GM13976 (cell line): ENCODE measurements around the gene CWC27.

Experiments
- DNase-seq: peaks from one replicate; pipeline ENCODE4 v3.0.0; 2012; ENCODE audit warnings: low spot score
- in situ Hi-C: fragments of 300-500 bp; cut with MboI; formaldehyde crosslinking; loops from one replicate; pipeline ENCODE4 v1.12.0; 2022; ENCODE audit warnings: low sequenced_read_pairs, mixed read lengths, inconsistent platforms; ENCODE audit not compliant: unreplicated experiment
- TF ChIP-seq, protein P1 (sequence below): IDR thresholded peaks from 2 replicates; pipeline ENCODE4 v1.5.1; 2012; ENCODE audit warnings: borderline replicate concordance, mild to moderate bottlenecking; ENCODE audit not compliant: insufficient read depth; ENCODE audit errors: extremely low read depth, missing control alignments, control extremely low read depth

The CWC27 gene, protein sequence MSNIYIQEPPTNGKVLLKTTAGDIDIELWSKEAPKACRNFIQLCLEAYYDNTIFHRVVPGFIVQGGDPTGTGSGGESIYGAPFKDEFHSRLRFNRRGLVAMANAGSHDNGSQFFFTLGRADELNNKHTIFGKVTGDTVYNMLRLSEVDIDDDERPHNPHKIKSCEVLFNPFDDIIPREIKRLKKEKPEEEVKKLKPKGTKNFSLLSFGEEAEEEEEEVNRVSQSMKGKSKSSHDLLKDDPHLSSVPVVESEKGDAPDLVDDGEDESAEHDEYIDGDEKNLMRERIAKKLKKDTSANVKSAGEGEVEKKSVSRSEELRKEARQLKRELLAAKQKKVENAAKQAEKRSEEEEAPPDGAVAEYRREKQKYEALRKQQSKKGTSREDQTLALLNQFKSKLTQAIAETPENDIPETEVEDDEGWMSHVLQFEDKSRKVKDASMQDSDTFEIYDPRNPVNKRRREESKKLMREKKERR

GRCh38 chr5:64768358-64769312 lies at the start of gene CWC27, which contains the start of gene SREK1IP1:
TSS of gene CWC27 (plus strand) at chr5:64768930. CDS start at chr5:64769147, 217 bp downstream.
TSS of gene SREK1IP1 (minus strand) at chr5:64768691. CDS start at chr5:64768517, 174 bp downstream.
- in situ Hi-C loops: no loop called here
- TF ChIP-seq, protein P1, sequence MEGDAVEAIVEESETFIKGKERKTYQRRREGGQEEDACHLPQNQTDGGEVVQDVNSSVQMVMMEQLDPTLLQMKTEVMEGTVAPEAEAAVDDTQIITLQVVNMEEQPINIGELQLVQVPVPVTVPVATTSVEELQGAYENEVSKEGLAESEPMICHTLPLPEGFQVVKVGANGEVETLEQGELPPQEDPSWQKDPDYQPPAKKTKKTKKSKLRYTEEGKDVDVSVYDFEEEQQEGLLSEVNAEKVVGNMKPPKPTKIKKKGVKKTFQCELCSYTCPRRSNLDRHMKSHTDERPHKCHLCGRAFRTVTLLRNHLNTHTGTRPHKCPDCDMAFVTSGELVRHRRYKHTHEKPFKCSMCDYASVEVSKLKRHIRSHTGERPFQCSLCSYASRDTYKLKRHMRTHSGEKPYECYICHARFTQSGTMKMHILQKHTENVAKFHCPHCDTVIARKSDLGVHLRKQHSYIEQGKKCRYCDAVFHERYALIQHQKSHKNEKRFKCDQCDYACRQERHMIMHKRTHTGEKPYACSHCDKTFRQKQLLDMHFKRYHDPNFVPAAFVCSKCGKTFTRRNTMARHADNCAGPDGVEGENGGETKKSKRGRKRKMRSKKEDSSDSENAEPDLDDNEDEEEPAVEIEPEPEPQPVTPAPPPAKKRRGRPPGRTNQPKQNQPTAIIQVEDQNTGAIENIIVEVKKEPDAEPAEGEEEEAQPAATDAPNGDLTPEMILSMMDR: no peak
- peak; percentile 78 for DNase-seq

GRCh38 chr5:64722588-64722987 lies 46.1 kb upstream of the CWC27 start:
- in situ Hi-C loops: no loop called here
- no peak for DNase-seq
- TF ChIP-seq, protein P1: no peak

- in situ Hi-C loops: no loop called here
- TF ChIP-seq, protein P1: no peak
- DNase-seq: no peak
Measured at GRCh38 chr5:64727150-64727549, 41.6 kb upstream of the CWC27 start.

- no peak for DNase-seq
- TF ChIP-seq, protein P1: no peak
- in situ Hi-C loops: no loop called here
Measured at GRCh38 chr5:64742411-64742810, 26.3 kb upstream of the CWC27 start.

DNA sequence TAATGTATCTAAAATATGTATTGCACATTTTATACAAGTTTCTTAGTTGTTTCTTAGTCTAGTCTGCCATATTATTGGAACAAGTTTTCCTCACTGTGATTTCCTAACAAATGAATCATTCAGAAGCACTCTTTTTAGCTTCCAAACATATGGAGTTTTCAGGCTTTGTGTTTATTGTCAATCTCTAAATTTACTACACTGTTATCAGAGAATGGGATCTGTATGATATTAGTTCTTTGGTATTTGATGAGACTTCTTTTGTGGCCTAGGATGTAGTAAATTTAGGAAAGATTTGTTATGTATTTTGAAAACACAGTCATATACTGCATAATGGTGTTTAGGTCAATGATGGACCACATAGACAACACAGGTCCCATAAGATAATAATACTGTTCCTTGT lies 25.9 kb upstream of the CWC27 start:
- TF ChIP-seq, protein P1: no peak
- no peak for DNase-seq
- in situ Hi-C loops: no loop called here

GRCh38 chr5:64744914-64745313 lies 23.8 kb upstream of the CWC27 start:
- TF ChIP-seq, protein P1: no peak
- in situ Hi-C loops: no loop called here
- DNase-seq: no peak
